ENCODE data around the gene RASA2. TPM values are rescaled to one million over a fixed set of nuclear protein-coding genes. Genes with fewer than 3 reads are reported as not detected.
A peak's percentile ranks its signal among the peaks of the same experiment; 100 is the strongest.
"Not testable (repeated sequence)": the region's sequence is repeated elsewhere in the genome, so short reads cannot be mapped to it uniquely, and the experiment has no call there.

RASA2 gene
- total RNA-seq, 1 donor from 2014 or later, result 35.9 TPM

- DNase-seq (ENCODE audit: low spot score in 2 of 2) (peak in 1 of 2 donors; percentile 18), FAIRE-seq (peak; percentile 82)
Observed at GRCh38 chr3:141561426-141562034, 74.7 kb downstream of the RASA2 start.

- FAIRE-seq (no peak), DNase-seq (ENCODE audit: low spot score in 2 of 2) (no peak)
Observed at GRCh38 chr3:141564241-141564640, 77.4 kb downstream of the RASA2 start.

- no peak for DNase-seq (ENCODE audit: low spot score in 2 of 2)
- FAIRE-seq, result no peak
Observed at GRCh38 chr3:141570068-141570467, 83.2 kb downstream of the RASA2 start.

- FAIRE-seq, result no peak
- DNase-seq (ENCODE audit: low spot score in 2 of 2), result no peak
Observed at GRCh38 chr3:141575879-141576743, 89.3 kb downstream of the RASA2 start.

- no peak for DNase-seq (ENCODE audit: low spot score in 2 of 2)
- peak; percentile 72 for FAIRE-seq
Observed at GRCh38 chr3:141576744-141577052, 89.9 kb downstream of the RASA2 start.

GRCh38 chr3:141578202-141578973, 91.6 kb downstream of the RASA2 start:
- DNase-seq (ENCODE audit: low spot score in 2 of 2) (no peak), FAIRE-seq (no peak)

GRCh38 chr3:141594357-141594756, 107.5 kb downstream of the RASA2 start:
- FAIRE-seq (no peak), DNase-seq (ENCODE audit: low spot score in 2 of 2) (no peak)

- DNase-seq (ENCODE audit: low spot score in 2 of 2) (no peak), FAIRE-seq (no peak)
Observed at GRCh38 chr3:141597931-141598330, 111.1 kb downstream of the RASA2 start.

GRCh38 chr3:141600331-141600730, 113.5 kb downstream of the RASA2 start:
- DNase-seq (ENCODE audit: low spot score in 2 of 2), result no peak
- no peak for FAIRE-seq

GRCh38 chr3:141602706-141603105, 115.9 kb downstream of the RASA2 start:
- FAIRE-seq, result no peak
- DNase-seq (ENCODE audit: low spot score in 2 of 2), result no peak

- DNase-seq (ENCODE audit: low spot score in 2 of 2) (no peak), FAIRE-seq (no peak)
Observed at GRCh38 chr3:141603473-141604035, 116.7 kb downstream of the RASA2 start.

GRCh38 chr3:141605883-141606282, 119.1 kb downstream of the RASA2 start:
- FAIRE-seq (no peak), DNase-seq (ENCODE audit: low spot score in 2 of 2) (no peak)

GRCh38 chr3:141608438-141608837, 121.6 kb downstream of the RASA2 start:
- FAIRE-seq (no peak), DNase-seq (ENCODE audit: low spot score in 2 of 2) (no peak)

- DNase-seq (ENCODE audit: low spot score in 2 of 2), result no peak
- FAIRE-seq, result no peak
Observed at GRCh38 chr3:141610939-141611338, 124.1 kb downstream of the RASA2 start.

GRCh38 chr3:141618103-141618910, 131.5 kb downstream of the RASA2 start:
- FAIRE-seq, result no peak
- no peak for DNase-seq (ENCODE audit: low spot score in 2 of 2)

- DNase-seq (ENCODE audit: low spot score in 2 of 2) (no peak), FAIRE-seq (no peak)
Observed at GRCh38 chr3:141618938-141619337, 132.1 kb downstream of the RASA2 start.

GRCh38 chr3:141619450-141619849, 132.6 kb downstream of the RASA2 start:
- DNase-seq (ENCODE audit: low spot score in 2 of 2) (no peak), FAIRE-seq (no peak)

- FAIRE-seq (no peak), DNase-seq (ENCODE audit: low spot score in 2 of 2) (no peak)
Observed at GRCh38 chr3:141623691-141624090, 136.9 kb downstream of the RASA2 start.

- FAIRE-seq, result no peak
Observed at GRCh38 chr3:141625506-141625905, 138.7 kb downstream of the RASA2 start.

GRCh38 chr3:141628334-141628733, 141.5 kb downstream of the RASA2 start:
- not testable (repeated sequence) for DNase-seq (ENCODE audit: low spot score in 2 of 2); FAIRE-seq

More at GRCh38 chr3:141625506-141625905, 138.7 kb downstream of the RASA2 start:
- no peak for DNase-seq (ENCODE audit: low spot score in 2 of 2)

All from frontal cortex (tissue), 4 donors.